Fibroblast of skin of left biceps (primary cell): Measurements from ENCODE around the gene CPA4.

Experiments used
- DNase-seq, 2 experiments: peaks; one replicate each; pipeline ENCODE4 v3.0.0-alpha.2; 2013; ENCODE audit warnings: low read depth in 2 of 2

Gene CPA4

GRCh38 chr7:130274983-130275591 is 17.9 kb upstream of the CPA4 start:
- no peak for DNase-seq

GRCh38 chr7:130275826-130276297 is 17.1 kb upstream of the CPA4 start:
- DNase-seq = peak; percentile 70

GRCh38 chr7:130276796-130277762 is 15.9 kb upstream of the CPA4 start:
- peak; percentile 66 to 68 for DNase-seq

- DNase-seq = no peak
Observed at GRCh38 chr7:130277763-130278643, 15.0 kb upstream of the CPA4 start.

- peak; percentile 95 to 97 for DNase-seq
Observed at GRCh38 chr7:130278860-130279259, 14.1 kb upstream of the CPA4 start.

GRCh38 chr7:130279286-130279685 is 13.7 kb upstream of the CPA4 start:
- DNase-seq = no peak

GRCh38 chr7:130279906-130280305 is 13.1 kb upstream of the CPA4 start:
- no peak for DNase-seq

GRCh38 chr7:130281260-130281659 is 11.7 kb upstream of the CPA4 start:
- DNase-seq = peak in 1 of 2 experiments; percentile 65

GRCh38 chr7:130286881-130287280 is 6.1 kb upstream of the CPA4 start:
- no peak for DNase-seq

GRCh38 chr7:130288168-130288567 is 4.8 kb upstream of the CPA4 start:
- no peak for DNase-seq

GRCh38 chr7:130288829-130289228 is 4.1 kb upstream of the CPA4 start:
- no peak for DNase-seq

- DNase-seq = no peak
Observed at GRCh38 chr7:130289478-130289877, 3.5 kb upstream of the CPA4 start.

GRCh38 chr7:130290745-130291144 is 2.2 kb upstream of the CPA4 start:
- DNase-seq = no peak

GRCh38 chr7:130293521-130293920 is 560 bp downstream of the CPA4 start:
- DNase-seq = no peak

GRCh38 chr7:130294314-130294713 is 1.4 kb downstream of the CPA4 start:
- peak in 1 of 2 experiments; percentile 57 for DNase-seq

- DNase-seq = no peak
Observed at GRCh38 chr7:130296221-130296951, 3.4 kb downstream of the CPA4 start.

- peak; percentile 76 to 84 for DNase-seq
Observed at GRCh38 chr7:130297628-130298543, 4.9 kb downstream of the CPA4 start.

GRCh38 chr7:130298544-130299326 is 5.8 kb downstream of the CPA4 start:
- no peak for DNase-seq

GRCh38 chr7:130299866-130300265 is 6.9 kb downstream of the CPA4 start:
- DNase-seq = no peak
